GM21381 (cell line): Measurements from ENCODE around the gene VPS33A.
"Not testable (repeated sequence)": the region's sequence is repeated elsewhere in the genome, so short reads cannot be mapped to it uniquely, and the experiment has no call there.

Experiments
- ATAC-seq: cut with Tn5 transposase; IDR thresholded peaks from one replicate; pipeline ENCODE4 v1.9.1; 2021; ENCODE audit warnings: mild to moderate bottlenecking, moderate library complexity; ENCODE audit not compliant: unreplicated experiment

VPS33A gene

GRCh38 chr12:122258462-122258861, 7.8 kb downstream of the VPS33A start:
- ATAC-seq: not testable (repeated sequence)

- no peak for ATAC-seq
Observed at GRCh38 chr12:122250536-122250935, 15.8 kb downstream of the VPS33A start.

GRCh38 chr12:122250047-122250446, 16.2 kb downstream of the VPS33A start:
- no peak for ATAC-seq

- ATAC-seq: no peak
Observed at GRCh38 chr12:122245553-122245952, 20.7 kb downstream of the VPS33A start.

GRCh38 chr12:122244565-122245371, 21.5 kb downstream of the VPS33A start:
- ATAC-seq: no peak

- ATAC-seq: no peak
Observed at GRCh38 chr12:122243965-122244364, 22.3 kb downstream of the VPS33A start.

GRCh38 chr12:122238861-122239260, 27.4 kb downstream of the VPS33A start:
- no peak for ATAC-seq

- no peak for ATAC-seq
Observed at GRCh38 chr12:122235741-122236140, 30.6 kb downstream of the VPS33A start.

GRCh38 chr12:122232691-122233090, 33.6 kb downstream of the VPS33A start:
- no peak for ATAC-seq

- no peak for ATAC-seq
Observed at GRCh38 chr12:122230798-122231197, 35.5 kb downstream of the VPS33A start.

GRCh38 chr12:122228092-122228491, 38.2 kb downstream of the VPS33A start:
- ATAC-seq: no peak

- ATAC-seq: no peak
Observed at GRCh38 chr12:122227341-122227740, 39.0 kb downstream of the VPS33A start.

- no peak for ATAC-seq
Observed at GRCh38 chr12:122226366-122227125, 39.7 kb downstream of the VPS33A start.

- ATAC-seq: peak; percentile 92
Observed at GRCh38 chr12:122225683-122226365, 40.5 kb downstream of the VPS33A start, which contains the start of gene DIABLO. Gene DIABLO, minus strand, starts transcription at chr12:122226052. Its CDS starts 38 bp downstream, at chr12:122226014.

- no peak for ATAC-seq
Observed at GRCh38 chr12:122216445-122216844, 49.8 kb downstream of the VPS33A start.

GRCh38 chr12:122215771-122216170, 50.5 kb downstream of the VPS33A start:
- ATAC-seq: no peak

GRCh38 chr12:122208073-122208820, 58.0 kb downstream of the VPS33A start:
- no peak for ATAC-seq

- no peak for ATAC-seq
Observed at GRCh38 chr12:122207391-122207790, 58.9 kb downstream of the VPS33A start.

- ATAC-seq: no peak
Observed at GRCh38 chr12:122206976-122207375, 59.3 kb downstream of the VPS33A start.

- ATAC-seq: no peak
Observed at GRCh38 chr12:122206111-122206881, 60.0 kb downstream of the VPS33A start.
